NCI-H128 (cell line): ENCODE data around the gene DCAF8.
A peak's percentile ranks its signal among the peaks of the same experiment; 100 is the strongest.

Experiments
- DNase-seq: peaks from one replicate; lab custom pipeline; 2025; ENCODE audit not compliant: unreplicated experiment; lab: John Stamatoyannopoulos, UW

The DCAF8 gene

DNA sequence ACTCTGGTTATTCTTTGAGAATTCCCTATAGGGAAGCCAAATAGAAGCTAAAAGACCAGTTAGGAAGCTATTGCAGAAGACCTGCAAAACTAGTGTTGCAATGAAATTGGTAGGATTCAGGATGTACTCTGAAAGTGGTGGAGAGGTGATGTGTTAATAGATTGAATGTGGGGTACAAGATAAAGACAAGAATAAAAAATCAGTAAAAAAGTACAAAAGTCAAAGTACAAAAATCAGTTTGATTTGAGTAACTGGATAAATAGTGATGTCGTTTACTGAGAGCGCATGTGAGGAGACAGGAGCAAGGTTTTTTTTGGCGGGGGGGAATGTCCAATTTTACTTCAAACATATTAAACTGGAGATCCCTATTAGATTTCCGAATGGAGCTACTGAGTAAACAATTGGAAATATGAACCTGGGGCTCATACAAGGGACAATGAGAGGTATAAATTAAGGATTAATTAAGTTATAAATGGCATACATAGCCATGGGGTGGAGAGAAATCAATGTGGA is 2.5 kb upstream of the DCAF8 start:
- no peak for DNase-seq

DNA sequence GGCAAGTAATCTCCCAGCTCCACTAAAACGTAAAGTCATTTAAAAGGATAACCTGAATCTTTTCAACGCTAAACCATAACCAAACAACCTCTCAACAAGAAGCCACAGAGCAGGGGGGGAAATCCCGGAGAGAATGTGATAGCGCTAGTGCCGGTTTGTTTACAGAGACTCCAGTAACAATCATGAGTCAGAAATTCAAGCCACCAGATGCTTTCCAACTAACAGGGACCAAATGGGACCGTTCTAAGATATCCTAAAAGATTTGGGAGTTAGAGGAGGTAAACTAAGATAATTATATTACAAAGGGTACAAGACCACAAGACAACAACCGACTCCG is 825 bp downstream of the DCAF8 start:
- peak; percentile 42 for DNase-seq

DNA sequence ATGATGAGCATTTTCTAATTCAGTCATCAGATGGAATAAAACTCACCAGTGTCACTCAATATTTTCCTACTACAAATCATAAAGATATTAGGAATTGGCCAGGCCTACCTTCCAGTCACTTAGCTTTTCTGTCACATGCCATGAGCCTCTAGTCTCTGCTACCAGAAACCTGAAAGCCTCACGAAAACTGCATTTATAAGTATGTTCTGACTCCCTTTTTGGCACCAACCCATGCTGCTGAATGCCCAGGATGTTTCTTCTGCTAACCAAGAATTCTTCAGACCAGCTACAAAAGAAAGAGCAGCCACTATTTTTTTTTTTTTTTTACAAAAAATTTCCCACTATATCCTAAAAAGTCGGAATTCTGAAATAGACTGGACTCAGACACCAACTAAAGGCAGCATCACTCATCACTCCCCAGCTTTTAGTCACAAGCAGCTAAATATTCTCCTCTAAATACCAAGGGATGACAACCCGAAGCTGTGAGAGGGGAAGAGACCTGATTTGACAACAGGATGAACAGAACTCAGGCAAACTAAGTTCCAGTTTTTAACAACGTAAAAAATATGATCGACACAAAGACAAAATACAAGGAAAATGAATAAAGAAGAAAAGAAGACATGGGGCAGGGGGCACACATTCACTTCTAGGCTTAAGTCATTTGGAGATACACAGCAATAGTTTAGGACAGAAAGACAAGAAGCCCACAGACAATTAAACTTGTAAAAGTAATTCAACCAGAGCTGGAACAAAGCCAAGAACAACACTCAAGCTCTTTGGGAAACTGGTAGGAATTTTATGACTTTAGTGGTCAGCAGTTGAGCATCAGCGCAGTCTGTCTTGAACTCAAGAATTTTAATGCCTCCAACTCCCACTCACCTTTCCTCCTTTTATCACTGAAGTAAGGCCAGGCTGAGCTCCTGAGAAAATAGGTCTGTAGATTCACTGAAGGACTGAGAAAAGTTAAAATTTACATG is 1.7 kb downstream of the DCAF8 start:
- DNase-seq = peak; percentile 12

DNA sequence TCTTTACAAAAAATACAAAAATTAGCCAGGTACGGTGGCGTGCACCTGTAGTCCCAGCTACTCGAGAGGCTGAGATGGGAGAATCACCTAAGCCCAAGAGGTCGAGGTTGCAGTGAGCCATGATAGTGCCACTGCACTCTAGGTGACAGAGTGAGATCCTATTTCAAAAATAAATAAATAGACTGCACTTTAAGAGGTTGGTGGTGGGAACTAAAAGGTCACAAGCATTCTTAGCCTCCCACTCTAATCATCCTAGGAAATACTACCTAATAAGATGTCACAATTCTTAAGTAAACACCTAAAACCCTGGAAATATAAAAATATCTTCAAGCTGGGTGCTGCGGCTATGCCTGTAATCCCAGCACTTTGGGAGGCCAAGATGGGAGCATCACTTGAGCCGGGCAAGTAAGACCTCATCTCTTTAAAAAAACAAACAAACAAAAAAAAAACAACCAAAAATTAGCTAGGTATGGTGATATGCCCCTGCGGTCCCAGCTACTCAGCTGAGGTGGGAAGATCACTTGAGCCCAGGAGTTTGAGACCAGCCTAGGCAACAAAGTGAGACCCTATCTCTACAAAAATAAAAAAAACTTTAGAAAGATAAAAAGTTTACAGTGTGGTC is 4.1 kb downstream of the DCAF8 start:
- DNase-seq = no peak

DNA sequence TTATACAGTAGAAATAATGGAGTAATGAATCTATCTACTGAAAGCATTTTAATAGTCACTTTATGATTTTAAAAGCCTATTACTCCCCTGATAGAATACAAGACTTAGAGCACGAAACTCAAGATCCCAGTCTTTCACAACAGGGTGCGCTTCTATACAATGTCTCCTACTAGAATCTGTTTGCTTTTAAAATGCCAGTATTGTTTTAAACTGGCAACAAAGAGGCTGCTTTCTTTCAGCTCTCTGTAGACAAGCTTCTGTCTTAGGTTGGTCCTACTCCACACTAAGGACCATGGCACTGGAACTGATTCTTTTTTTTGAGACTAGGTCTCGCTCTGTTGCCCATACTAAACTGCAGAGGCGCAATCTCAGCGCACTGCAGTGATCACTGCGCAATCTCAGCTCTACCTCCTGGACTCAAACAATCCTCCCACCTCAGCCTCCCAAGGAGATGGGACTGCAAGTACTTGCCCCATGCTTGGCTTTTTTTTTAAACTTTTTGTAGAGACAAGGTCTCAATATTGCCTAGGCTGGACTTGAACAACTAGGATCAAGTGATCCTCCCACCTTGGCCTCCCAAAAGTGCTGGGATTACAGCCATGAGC is 4.8 kb downstream of the DCAF8 start:
- no peak for DNase-seq

DNA sequence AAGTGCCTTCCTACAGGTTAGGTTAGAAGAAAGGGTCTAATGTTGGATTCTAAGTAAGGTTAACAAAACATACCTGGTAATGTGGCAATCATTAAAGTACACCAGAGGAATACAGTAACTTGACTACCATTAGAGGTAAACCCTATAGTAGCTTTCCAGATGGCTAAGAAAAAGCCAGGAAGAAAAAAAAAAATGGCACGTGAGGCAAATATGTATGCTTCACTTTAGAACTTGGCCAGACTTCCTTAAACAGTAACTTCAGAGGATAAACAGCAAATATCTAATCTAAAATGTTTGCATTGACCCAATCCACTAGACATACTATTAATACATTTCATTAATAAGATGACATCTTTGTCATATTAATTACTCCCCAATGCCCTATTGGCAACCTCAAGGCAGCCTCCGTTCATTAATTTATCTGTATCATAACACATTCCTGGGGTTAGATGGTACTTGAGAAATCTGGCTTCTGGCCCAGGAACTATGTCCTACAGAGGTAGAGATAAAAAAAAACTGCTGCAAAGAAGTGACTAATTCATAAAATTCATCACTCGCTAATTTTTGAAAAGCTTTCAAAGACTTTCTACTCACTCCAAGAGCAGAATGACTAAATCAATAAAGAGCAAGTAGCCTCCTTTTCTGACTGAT is 5.8 kb downstream of the DCAF8 start:
- no peak for DNase-seq

DNA sequence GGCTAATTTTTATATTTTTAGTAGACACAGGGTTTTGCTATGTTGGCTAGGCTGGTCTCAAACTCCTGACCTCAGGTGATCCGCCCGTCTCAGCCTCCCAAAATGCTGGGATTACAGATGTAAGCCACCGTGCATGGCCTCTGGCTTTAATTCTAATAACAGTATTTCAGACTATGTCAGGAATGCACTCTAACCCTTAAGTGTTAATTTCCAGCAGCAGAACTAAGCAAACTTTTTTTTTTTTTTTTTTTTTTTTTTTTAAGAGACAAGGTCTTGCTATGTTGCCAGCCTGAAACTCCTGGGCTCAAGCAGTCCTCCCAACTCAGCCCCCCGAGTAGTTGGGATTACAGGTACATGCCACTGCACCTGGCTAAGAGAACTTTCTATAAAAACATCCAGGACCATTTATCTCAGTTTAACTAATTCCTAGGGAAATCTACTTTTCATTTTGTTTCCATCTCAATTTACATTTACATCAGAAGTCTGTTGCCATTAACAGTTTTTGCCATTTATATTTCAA is 6.5 kb downstream of the DCAF8 start:
- no peak for DNase-seq

DNA sequence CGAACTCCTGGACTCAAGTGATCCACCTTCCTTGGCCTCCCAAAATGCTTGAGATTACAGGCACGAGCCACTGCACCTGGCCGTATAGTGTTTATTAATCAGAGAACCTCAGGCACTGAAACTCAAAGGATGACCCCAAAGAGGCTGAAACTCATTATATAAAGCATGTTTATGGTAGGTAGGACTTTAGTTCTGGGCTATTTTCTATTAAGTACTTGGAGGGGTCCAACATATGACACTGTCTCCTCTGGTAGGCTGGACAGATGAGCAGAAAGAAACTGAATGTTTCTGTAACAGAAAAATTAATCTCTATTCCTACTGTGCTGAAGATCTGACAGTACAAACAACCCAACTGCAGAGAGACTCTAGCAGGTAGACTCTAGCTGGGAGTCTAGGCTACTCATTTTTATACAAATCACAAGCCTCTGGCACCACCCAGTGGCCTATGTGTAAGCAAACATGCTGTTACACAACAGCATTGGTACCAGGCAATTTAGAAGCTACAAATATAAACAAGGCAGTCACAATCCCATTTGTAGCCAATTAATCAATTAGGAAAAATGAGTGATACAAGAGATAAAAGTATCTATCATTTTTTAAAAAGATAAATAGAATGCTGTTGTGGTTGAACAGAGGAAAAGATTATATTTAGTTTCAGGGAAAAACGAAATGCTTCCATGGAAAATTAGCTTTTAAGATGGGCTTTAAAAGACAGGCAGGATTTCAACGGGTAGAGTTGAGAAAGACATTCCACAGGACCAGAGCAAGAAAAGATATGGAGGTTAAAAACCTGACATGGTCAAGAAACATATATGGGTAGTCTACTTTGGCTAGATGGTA is 10.4 kb downstream of the DCAF8 start:
- peak; percentile 76 for DNase-seq

DNA sequence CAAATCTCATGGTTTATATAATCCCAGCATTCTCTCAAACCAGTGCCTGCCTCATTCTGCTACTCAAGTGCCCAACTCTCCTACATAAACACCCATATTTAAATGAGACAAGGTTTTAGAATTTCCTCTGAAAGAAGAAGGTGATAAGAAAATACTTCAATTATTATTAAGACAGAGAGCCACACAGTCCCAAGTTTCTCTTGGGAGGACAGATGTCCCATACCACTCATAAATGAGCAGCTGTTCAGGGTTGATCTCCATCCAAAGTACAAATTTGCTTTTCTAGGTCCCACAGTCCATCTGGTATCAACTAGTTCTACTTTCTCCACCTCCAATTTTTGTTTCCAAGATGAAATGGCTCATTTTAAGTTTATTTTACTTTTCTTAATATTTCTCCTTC is 11.3 kb downstream of the DCAF8 start:
- no peak for DNase-seq

DNA sequence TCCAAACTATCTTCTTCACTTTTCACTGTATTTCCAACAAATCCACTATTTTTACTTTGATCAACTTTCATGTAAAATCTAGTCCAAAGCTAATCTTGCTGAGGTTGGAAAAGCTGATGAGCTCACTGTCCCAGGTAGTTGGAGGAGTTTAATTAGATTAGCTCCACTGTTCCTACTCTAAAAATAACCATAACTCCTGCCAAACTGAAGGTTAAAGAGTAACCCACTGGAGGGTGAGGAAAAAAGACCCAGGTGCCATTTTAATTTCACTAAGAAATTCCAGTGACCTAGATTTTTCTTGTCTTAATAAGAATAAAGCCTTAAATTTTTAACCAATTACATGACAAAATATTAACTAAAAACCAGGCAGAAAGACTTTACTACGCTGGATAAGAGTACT is 15.3 kb downstream of the DCAF8 start:
- DNase-seq = no peak

DNA sequence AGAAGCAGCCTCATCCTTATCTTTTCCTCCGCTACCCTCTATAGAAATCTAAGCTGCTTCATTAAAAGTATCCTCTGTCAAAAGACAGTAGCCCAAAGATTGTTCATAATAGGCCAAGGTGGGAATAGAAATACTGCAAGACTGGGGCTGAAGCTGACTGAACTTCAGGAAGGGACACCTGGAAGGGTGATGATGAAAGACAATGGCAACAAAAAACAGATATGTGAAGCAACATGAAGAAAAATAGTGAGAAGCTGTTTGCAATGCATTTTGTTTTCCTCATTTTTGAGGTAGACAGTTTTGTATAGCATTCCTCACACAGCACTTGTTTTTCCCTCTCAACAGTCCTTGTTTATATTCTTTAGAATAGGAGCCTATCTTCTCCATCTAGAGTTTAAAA is 16.9 kb downstream of the DCAF8 start:
- no peak for DNase-seq

DNA sequence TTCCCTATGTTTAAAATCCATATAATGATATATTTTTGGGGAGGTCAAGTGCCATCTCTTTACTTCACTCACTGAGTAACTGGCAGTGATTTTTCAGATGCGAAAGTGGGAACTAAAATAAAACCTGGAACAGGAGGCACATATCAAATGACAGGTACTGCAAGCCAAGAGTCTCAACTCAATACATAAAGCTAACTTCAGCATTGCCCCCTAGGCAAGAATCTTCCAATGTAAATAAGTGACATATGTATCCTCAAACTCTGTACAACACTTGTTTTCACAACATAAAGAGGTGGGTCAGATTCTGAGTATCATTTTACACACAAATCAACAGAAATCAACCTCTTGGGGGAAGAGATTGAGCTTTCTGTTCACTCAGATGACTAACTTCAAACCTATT is 18.1 kb downstream of the DCAF8 start:
- DNase-seq = peak; percentile 10

DNA sequence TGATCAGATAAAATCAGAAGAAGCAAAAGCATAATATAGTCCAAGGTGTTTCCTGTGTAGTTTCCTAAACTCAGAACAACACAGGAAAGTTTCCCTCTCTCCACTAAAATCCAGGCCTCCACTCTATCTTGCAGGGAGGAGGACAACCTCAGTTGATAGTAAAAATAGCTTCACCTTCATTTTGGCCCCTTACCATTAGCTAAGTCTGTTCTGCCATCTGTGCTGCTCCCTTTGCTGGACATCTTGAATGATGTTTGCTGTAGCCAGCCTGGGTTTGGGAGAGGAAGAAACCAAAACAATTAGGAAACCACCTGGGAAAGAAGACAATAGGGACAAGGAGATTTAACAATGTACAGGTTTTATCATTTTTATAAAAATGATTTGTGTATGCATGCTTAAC is 18.6 kb downstream of the DCAF8 start:
- DNase-seq = no peak

DNA sequence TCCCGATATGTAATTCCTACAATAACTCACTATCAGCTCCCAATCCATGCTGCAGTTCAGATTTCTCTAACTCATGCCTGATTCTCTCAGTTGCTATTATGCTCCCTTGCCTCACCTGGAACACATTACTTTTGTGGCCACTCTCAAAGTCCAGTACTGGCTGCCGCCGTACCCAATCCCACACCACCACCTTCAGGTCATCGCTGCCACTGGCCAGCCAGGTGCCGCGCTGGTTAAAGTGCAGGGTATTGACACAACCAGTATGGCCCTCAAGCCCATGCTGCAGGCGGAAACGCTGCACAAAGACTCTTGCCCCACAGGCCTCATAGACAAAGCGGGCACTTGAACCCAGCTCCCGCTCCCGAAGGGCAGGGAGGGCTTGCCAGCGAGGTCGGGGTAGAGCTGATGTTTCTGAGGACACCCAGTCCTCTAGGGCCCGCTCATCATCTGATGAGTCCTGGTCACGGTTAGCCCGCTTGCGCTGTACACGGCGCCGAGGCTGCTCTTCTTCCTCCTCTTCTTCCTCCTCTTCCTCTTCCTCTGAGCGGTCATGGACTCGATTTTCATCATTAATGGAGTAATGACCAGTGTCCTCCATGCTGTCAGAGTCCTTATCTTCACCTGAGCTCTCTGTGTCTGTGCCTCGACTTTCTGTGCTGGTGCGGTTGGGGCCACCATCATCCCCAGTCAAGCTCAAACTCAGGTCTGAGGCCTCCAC is 22.6 kb downstream of the DCAF8 start:
- DNase-seq = no peak

DNA sequence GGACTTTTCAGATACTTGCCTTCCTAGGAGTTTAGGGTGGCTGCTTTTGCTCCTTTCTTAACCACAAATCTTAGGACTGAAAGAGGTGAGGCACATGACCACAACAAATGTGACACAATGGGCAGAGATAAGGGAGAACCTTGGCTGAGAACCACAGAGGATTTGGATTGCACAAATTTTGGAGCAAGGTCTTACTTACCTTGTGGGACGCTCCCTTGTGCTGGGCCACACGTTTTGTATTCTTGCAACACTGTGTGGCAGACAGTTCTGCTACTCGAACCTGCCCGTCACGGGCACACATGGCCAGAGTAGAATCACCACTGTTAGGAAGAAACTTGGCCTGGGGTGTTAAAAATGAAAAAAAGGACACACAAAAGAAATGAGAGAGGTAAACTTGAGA is 23.9 kb downstream of the DCAF8 start:
- DNase-seq = no peak

DNA sequence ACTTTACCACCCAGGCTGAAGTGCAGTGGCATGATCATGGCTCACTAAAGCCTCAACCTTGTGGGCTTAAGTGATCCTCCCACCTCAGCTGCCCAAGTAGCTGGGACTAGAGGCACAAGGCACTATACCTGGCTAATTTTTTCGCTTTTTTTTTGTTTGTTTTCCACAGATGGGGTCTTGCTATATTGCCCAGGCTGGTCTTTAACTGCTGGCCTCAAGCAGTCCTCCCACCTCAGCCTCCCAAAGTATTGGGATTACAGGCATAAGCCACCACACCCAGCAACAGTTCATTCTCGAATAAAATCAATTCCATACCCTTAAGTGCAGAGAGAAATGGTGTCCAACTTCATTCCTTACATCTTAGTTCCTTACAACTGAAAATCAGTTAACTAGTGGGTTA is 24.8 kb downstream of the DCAF8 start:
- DNase-seq = no peak

DNA sequence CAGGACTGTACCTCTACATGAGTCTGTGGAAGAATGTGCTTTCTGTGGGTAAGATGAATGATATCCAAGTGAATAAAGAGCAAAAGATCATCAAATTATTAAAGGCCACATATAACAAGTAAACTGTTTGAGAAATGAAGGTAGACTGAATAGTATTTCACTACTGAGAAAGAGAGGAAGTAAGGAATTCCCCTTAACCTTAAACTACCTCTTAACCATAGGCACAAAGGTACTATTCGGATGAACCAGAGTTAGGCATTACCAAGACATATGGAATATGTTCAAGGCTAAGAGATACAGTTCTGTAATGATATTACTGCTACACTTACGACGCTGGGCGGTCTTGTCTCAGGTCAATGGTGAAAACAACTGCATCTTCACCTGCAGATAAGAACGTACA is 25.5 kb downstream of the DCAF8 start:
- no peak for DNase-seq

DNA sequence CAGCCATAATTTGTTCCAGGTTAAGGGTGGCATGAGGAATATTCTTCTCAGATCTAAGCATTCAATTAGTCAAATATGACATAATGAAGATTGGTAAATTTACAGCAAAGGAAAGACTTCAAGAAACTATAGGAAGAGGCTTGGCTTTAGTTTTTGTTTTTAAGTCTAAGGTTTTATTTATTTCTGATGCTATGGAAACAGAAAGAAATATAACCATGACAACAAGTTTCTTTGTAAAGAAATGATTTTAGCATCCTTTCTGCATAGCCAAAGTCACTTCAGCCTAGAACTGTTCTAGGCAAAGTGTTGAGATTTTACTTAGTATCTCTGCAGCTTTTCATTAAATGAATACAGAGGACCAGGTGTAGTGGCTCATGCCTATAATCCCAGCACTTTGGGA is 29.4 kb downstream of the DCAF8 start:
- no peak for DNase-seq

DNA sequence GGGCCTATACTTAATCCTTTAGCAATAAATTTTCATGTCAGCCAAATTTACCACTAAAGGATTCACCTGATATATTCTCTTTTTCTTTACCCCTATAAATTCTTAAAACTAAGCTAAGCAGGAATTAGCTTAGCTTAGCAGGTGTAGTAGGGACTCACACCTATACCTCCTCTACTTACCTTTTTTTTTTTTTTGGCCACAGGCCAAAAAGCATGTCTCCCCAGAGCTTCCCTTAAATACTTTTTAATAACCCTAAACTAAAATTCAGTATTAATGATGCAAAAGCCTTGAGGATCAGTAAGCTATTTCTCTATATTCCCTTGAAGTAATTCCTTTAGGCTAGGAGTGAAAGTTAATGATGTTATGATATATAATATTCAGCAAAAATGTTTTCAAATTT is 33.9 kb downstream of the DCAF8 start:
- no peak for DNase-seq

DNA sequence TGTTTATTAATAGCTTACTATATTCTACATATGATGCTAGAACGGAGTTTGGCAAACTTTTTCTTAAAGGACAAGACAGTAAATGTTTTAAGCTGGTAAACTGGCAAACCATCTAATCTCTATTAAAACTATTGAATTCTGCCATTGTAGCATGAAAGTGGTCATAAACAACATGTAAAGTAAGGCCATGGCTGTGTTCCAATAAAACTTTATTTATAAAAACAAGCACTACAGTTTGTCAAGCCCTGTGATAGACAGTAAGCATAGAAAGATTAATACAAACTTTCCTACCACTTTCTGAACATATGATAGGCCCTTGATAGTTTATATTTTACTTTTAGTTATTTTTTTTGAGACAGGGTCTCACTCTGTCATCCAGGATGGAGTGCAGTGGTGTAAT is 34.8 kb downstream of the DCAF8 start:
- no peak for DNase-seq
